GM21737 (cell line): ENCODE data around the gene PRR19.
"Not testable (repeated sequence)": the region's sequence is repeated elsewhere in the genome, so short reads cannot be mapped to it uniquely, and the experiment has no call there.

ENCODE experiments used
- ATAC-seq: cut with Tn5 transposase; IDR thresholded peaks from one replicate; pipeline ENCODE4 v1.9.1; 2021; ENCODE audit warnings: mild to moderate bottlenecking, moderate library complexity; ENCODE audit not compliant: unreplicated experiment

The PRR19 gene

GRCh38 chr19:42323852-42324654, 22.1 kb downstream of the PRR19 start:
- no peak for ATAC-seq

- no peak for ATAC-seq
Measured at GRCh38 chr19:42324655-42325307, 22.8 kb downstream of the PRR19 start.

- ATAC-seq, result peak; percentile 80
Measured at GRCh38 chr19:42325308-42325895, 23.5 kb downstream of the PRR19 start, which contains the start of gene MEGF8. Gene MEGF8 (plus strand): TSS chr19:42325635. CDS start chr19:42326244, 609 bp downstream.

GRCh38 chr19:42325896-42326771, 24.2 kb downstream of the PRR19 start:
- peak; percentile 10 for ATAC-seq

GRCh38 chr19:42326969-42327368, 25.0 kb downstream of the PRR19 start:
- ATAC-seq, result no peak

GRCh38 chr19:42327381-42327780, 25.4 kb downstream of the PRR19 start:
- no peak for ATAC-seq

- ATAC-seq, result no peak
Measured at GRCh38 chr19:42328106-42328505, 26.2 kb downstream of the PRR19 start.

- ATAC-seq, result no peak
Measured at GRCh38 chr19:42328854-42329253, 26.9 kb downstream of the PRR19 start.

GRCh38 chr19:42330241-42330711, 28.3 kb downstream of the PRR19 start:
- no peak for ATAC-seq

GRCh38 chr19:42331333-42331732, 29.4 kb downstream of the PRR19 start:
- ATAC-seq, result not testable (repeated sequence)

GRCh38 chr19:42332059-42332458, 30.1 kb downstream of the PRR19 start:
- ATAC-seq, result no peak

GRCh38 chr19:42333018-42333417, 31.1 kb downstream of the PRR19 start:
- no peak for ATAC-seq

- ATAC-seq, result no peak
Measured at GRCh38 chr19:42333975-42334696, 32.2 kb downstream of the PRR19 start.

GRCh38 chr19:42334697-42335373, 32.9 kb downstream of the PRR19 start:
- ATAC-seq, result no peak

GRCh38 chr19:42335374-42335936, 33.5 kb downstream of the PRR19 start:
- ATAC-seq, result no peak

GRCh38 chr19:42335971-42336370, 34.0 kb downstream of the PRR19 start:
- ATAC-seq, result no peak

GRCh38 chr19:42339126-42339860, 37.4 kb downstream of the PRR19 start:
- not testable (repeated sequence) for ATAC-seq

- ATAC-seq, result not testable (repeated sequence)
Measured at GRCh38 chr19:42339922-42340321, 38.0 kb downstream of the PRR19 start.
